ENCODE measurements around the gene CLIP3.
"Not testable (repeated sequence)": the region's sequence is repeated elsewhere in the genome, so short reads cannot be mapped to it uniquely, and the experiment has no call there.

The CLIP3 gene

GRCh38 chr19:36073121-36073876 is 40.6 kb upstream of the CLIP3 start:
- Histone ChIP-seq H3K27ac (ENCODE audit: poor library complexity, severe bottlenecking) (no peak overlapping the region), H3K27me3 (ENCODE audit: insufficient read depth, poor library complexity, severe bottlenecking) (no peaks in the 10 kb centered on the region), H3K36me3 (ENCODE audit: low read depth) (peaks cover 60% of the 10 kb centered on the region), H3K4me3 (ENCODE audit: severe bottlenecking) (no peak overlapping the region), H3K4me1 (ENCODE audit: insufficient read depth, poor library complexity, severe bottlenecking) (peaks cover 8% of the 10 kb centered on the region), H3K9me3 (ENCODE audit: severe bottlenecking) (no peaks in the 10 kb centered on the region)
- TF ChIP-seq CTCF (IDR thresholded peaks at IDR 0.05; ENCODE audit: poor library complexity, severe bottlenecking): no peak
- DNase-seq (ENCODE audit: low spot score) (no peak), ATAC-seq (ENCODE audit: low read depth) (no peak)

- Histone ChIP-seq H3K4me1 (ENCODE audit: insufficient read depth, poor library complexity, severe bottlenecking) (peaks cover 8% of the 10 kb centered on the region), H3K9me3 (ENCODE audit: severe bottlenecking) (no peaks in the 10 kb centered on the region), H3K36me3 (ENCODE audit: low read depth) (peaks cover 71% of the 10 kb centered on the region), H3K4me3 (ENCODE audit: severe bottlenecking) (no peak overlapping the region), H3K27me3 (ENCODE audit: insufficient read depth, poor library complexity, severe bottlenecking) (no peaks in the 10 kb centered on the region), H3K27ac (ENCODE audit: poor library complexity, severe bottlenecking) (no peak overlapping the region)
- DNase-seq (ENCODE audit: low spot score) (no peak), ATAC-seq (ENCODE audit: low read depth) (no peak)
- TF ChIP-seq CTCF (IDR thresholded peaks at IDR 0.05; ENCODE audit: poor library complexity, severe bottlenecking): no peak
These were observed 39.4 kb upstream of the CLIP3 start for GRCh38 chr19:36072081-36072480.

GRCh38 chr19:36068810-36069499 is 36.3 kb upstream of the CLIP3 start:
- peaks cover 61% of the 10 kb centered on the region for H3K36me3 ChIP-seq (ENCODE audit: low read depth)
- not testable (repeated sequence) for H3K9me3 ChIP-seq (ENCODE audit: severe bottlenecking)

GRCh38 chr19:36067681-36068080 is 35.0 kb upstream of the CLIP3 start:
- DNase-seq (ENCODE audit: low spot score) (no peak), ATAC-seq (ENCODE audit: low read depth) (no peak)
- TF ChIP-seq CTCF (IDR thresholded peaks at IDR 0.05; ENCODE audit: poor library complexity, severe bottlenecking): no peak
- peaks cover 49% of the 10 kb centered on the region for H3K36me3 ChIP-seq (ENCODE audit: low read depth)
- H3K27me3 ChIP-seq (ENCODE audit: insufficient read depth, poor library complexity, severe bottlenecking): no peaks in the 10 kb centered on the region
- H3K4me3 ChIP-seq (ENCODE audit: severe bottlenecking): no peak overlapping the region
- H3K4me1 ChIP-seq (ENCODE audit: insufficient read depth, poor library complexity, severe bottlenecking): peaks cover 8% of the 10 kb centered on the region
- H3K27ac ChIP-seq (ENCODE audit: poor library complexity, severe bottlenecking): no peak overlapping the region
- H3K9me3 ChIP-seq (ENCODE audit: severe bottlenecking): no peaks in the 10 kb centered on the region

More at GRCh38 chr19:36068810-36069499, 36.3 kb upstream of the CLIP3 start:
- not testable (repeated sequence) for ATAC-seq (ENCODE audit: low read depth); DNase-seq (ENCODE audit: low spot score); H3K4me3 ChIP-seq (ENCODE audit: severe bottlenecking); H3K4me1 ChIP-seq (ENCODE audit: insufficient read depth, poor library complexity, severe bottlenecking); H3K27ac ChIP-seq (ENCODE audit: poor library complexity, severe bottlenecking); H3K27me3 ChIP-seq (ENCODE audit: insufficient read depth, poor library complexity, severe bottlenecking)

GRCh38 chr19:36064826-36065225 is 32.2 kb upstream of the CLIP3 start:
- H3K36me3 ChIP-seq (ENCODE audit: low read depth): peaks cover 40% of the 10 kb centered on the region
- H3K9me3 ChIP-seq (ENCODE audit: severe bottlenecking): no peaks in the 10 kb centered on the region
- H3K27ac ChIP-seq (ENCODE audit: poor library complexity, severe bottlenecking): no peak overlapping the region
- ATAC-seq (ENCODE audit: low read depth) (no peak), DNase-seq (ENCODE audit: low spot score) (no peak)
- H3K4me3 ChIP-seq (ENCODE audit: severe bottlenecking): no peak overlapping the region
- no peaks in the 10 kb centered on the region for H3K4me1 ChIP-seq (ENCODE audit: insufficient read depth, poor library complexity, severe bottlenecking)
- no peaks in the 10 kb centered on the region for H3K27me3 ChIP-seq (ENCODE audit: insufficient read depth, poor library complexity, severe bottlenecking)
- no peak for TF ChIP-seq CTCF (IDR thresholded peaks at IDR 0.05; ENCODE audit: poor library complexity, severe bottlenecking)

Data from RWPE2 (cell line).